K562 (cell line): Measurements from ENCODE around the gene PRPF38A. TPM values are rescaled to one million over a fixed set of nuclear protein-coding genes. Genes with fewer than 3 reads are reported as not detected.

Experiments
- ATAC-seq: fragments of 200-7000 bp; cut with Tn5 transposase; 3 replicates; pipeline ENCODE4 v1.9.1; 2020; ENCODE audit warnings: moderate library complexity
- BruUV-seq: library from RNA; stranded (reverse); fragments of 400-500 nt; replicated peaks from 2 replicates; lab custom pipeline; 2021; lab: Mats Ljungman, UMichigan
- CTCF ChIA-PET: fragments of 300-600 bp; formaldehyde crosslinking; extraction: SDS; loops from one replicate; lab custom pipeline; 2021; ENCODE audit warnings: low intra/inter-chr PET ratio; lab: Yijun Ruan, JAX
- POLR2A ChIA-PET: fragments of 300-600, 350-650 bp; sonication (Branson Sonifier 250); formaldehyde crosslinking; extraction: SDS; loops from one replicate; lab custom pipeline; 2021; ENCODE audit warnings: antibody characterized with exemption, inconsistent platforms; lab: Yijun Ruan, JAX
- DNase-seq, 4 experiments: peaks; one replicate each; pipeline versions ENCODE4 v3.0.0 to v3.0.0-alpha.2; 2011 to 2018; ENCODE audit warnings: low spot score in 3 of 4, mixed read lengths in 3 of 4; ENCODE audit errors: extremely low read depth in 1 of 4
- FAIRE-seq: peaks from 2 replicates; lab custom pipeline; 2011; peaks lifted over from hg19 to GRCh38; lab: Jason Lieb, UNC
- H2AFZ ChIP-seq: 2 replicates; pipeline ENCODE4 v1.6.0; 2011; ENCODE audit warnings: low read depth, low read length, control low read depth, inconsistent platforms
- H3K27ac ChIP-seq: fragments of 200-600 bp; 3 replicates; pipeline ENCODE4 v1.8.0; 2011; ENCODE audit warnings: low read depth, mild to moderate bottlenecking, control low read depth, inconsistent platforms, low read length, moderate library complexity, mixed read lengths; ENCODE audit errors: extremely low read depth
- H3K27me3 ChIP-seq, 2 experiments: fragments of 300-600 bp in 1 of 2; 2 replicates in 1 of 2; 3 replicates in 1 of 2; pipeline versions ENCODE4 v1.6.0 to v1.8.0; 2011; ENCODE audit warnings: inconsistent platforms in 2 of 2, low read length in 2 of 2, mild to moderate bottlenecking in 1 of 2, mixed read lengths in 1 of 2, moderate library complexity in 1 of 2; ENCODE audit not compliant: control insufficient read depth in 2 of 2, insufficient read depth in 2 of 2
- H3K36me3 ChIP-seq: fragments of 300-600 bp; 3 replicates; pipeline ENCODE4 v1.8.0; 2011; ENCODE audit warnings: mild to moderate bottlenecking, low read length, inconsistent platforms; ENCODE audit not compliant: control insufficient read depth, insufficient read depth
- H3K4me1 ChIP-seq, 2 experiments: fragments of 200-600 bp in 1 of 2; replicated peaks in 1 of 2; 2 replicates in 1 of 2; 3 replicates in 1 of 2; pipeline versions ENCODE4 v1.5.1 to v1.8.0; 2011; ENCODE audit warnings: inconsistent platforms in 2 of 2, low read length in 2 of 2, mild to moderate bottlenecking in 1 of 2, mixed read lengths in 1 of 2, moderate library complexity in 1 of 2; ENCODE audit not compliant: control insufficient read depth in 2 of 2, insufficient read depth in 2 of 2
- H3K4me2 ChIP-seq: 2 replicates; pipeline ENCODE4 v1.6.1; 2011; ENCODE audit warnings: low read length, control low read depth, inconsistent platforms, mixed read lengths; ENCODE audit not compliant: insufficient read depth
- H3K4me3 ChIP-seq: fragments of 200-600 bp; sonication (generic), shearing (Covaris generic); 2 replicates; pipeline ENCODE4 v1.5.1; 2016; ENCODE audit warnings: control low read depth, inconsistent platforms
- H3K79me2 ChIP-seq: fragments of 200-600 bp; 3 replicates; pipeline ENCODE4 v1.8.0; 2011; ENCODE audit warnings: low read length, inconsistent platforms; ENCODE audit not compliant: control insufficient read depth, insufficient read depth
- H3K9ac ChIP-seq, 2 experiments: 2 replicates each; pipeline versions ENCODE4 v1.6.0 to v1.6.1; 2011; ENCODE audit warnings: low read depth in 2 of 2, low read length in 2 of 2, control low read depth in 1 of 2, inconsistent platforms in 1 of 2, mild to moderate bottlenecking in 1 of 2, mixed read lengths in 1 of 2; ENCODE audit not compliant: insufficient read depth in 1 of 2
- H3K9me1 ChIP-seq: one replicate; pipeline ENCODE4 v1.6.0; 2011; ENCODE audit warnings: inconsistent platforms, mild to moderate bottlenecking, low read length, moderate library complexity; ENCODE audit not compliant: control insufficient read depth, insufficient read depth
- H3K9me3 ChIP-seq: replicated peaks from 2 replicates; pipeline ENCODE4 v1.5.1; 2011; ENCODE audit warnings: low read depth, low read length, inconsistent platforms; ENCODE audit not compliant: control insufficient read depth, insufficient read depth
- H4K20me1 ChIP-seq: replicated peaks from 2 replicates; pipeline ENCODE4 v1.6.1; 2011; ENCODE audit warnings: low read length, inconsistent platforms, mixed read lengths; ENCODE audit not compliant: control insufficient read depth, insufficient read depth
- CBX1 ChIP-seq: sonication (generic); IDR thresholded peaks from 2 replicates; pipeline ENCODE4 v1.6.1; 2016; ENCODE audit warnings: antibody characterized with exemption, low read depth, mild to moderate bottlenecking
- GABPB1 ChIP-seq: sonication (generic); formaldehyde crosslinking; IDR thresholded peaks from 2 replicates; pipeline ENCODE4 v1.8.0; 2022; ENCODE audit warnings: mild to moderate bottlenecking, missing genetic modification reagents
- GATAD2B ChIP-seq: fragments of 450-650 bp; IDR thresholded peaks from 2 replicates; pipeline ENCODE4 v1.6.1; 2017; ENCODE audit warnings: mild to moderate bottlenecking, borderline replicate concordance
- KAT2B ChIP-seq: IDR thresholded peaks from one replicate; pipeline ENCODE4 v1.6.1; 2012; ENCODE audit warnings: low read depth, mild to moderate bottlenecking, control low read depth, inconsistent platforms, low read length, moderate library complexity
- KLF1 ChIP-seq: fragments of 450-650 bp; IDR thresholded peaks from 2 replicates; pipeline ENCODE4 v1.6.1; 2016; ENCODE audit warnings: missing genetic modification characterization, missing compliant biosample characterization
- MAFG ChIP-seq: fragments of 450-650 bp; conservative IDR thresholded peaks from 2 replicates; pipeline ENCODE4 v1.6.1; 2016; ENCODE audit warnings: missing genetic modification characterization, missing compliant biosample characterization
- SMARCA4 ChIP-seq: fragments of 450-650 bp; IDR thresholded peaks from 2 replicates; pipeline ENCODE4 v1.6.1; 2016
- TEAD4 ChIP-seq, 2 experiments: sonication (generic) in 1 of 2; formaldehyde crosslinking in 1 of 2; IDR thresholded peaks; 2 replicates each; pipeline versions ENCODE4 v1.6.1 to v1.8.0; 2012 to 2022; ENCODE audit warnings: borderline replicate concordance in 1 of 2, inconsistent platforms in 1 of 2, low read length in 1 of 2, mild to moderate bottlenecking in 1 of 2, missing genetic modification reagents in 1 of 2
- ZNF140 ChIP-seq: fragments of 250-450 bp; sonication (Bioruptor Pico); IDR thresholded peaks from 2 replicates; pipeline ENCODE4 v1.8.0; 2021; ENCODE audit warnings: moderate library complexity, mild to moderate bottlenecking, inconsistent platforms
- WGBS: fragments of 100-300 bp; shearing (Covaris generic); methylation state at CpG from one replicate; pipeline ENCODE4 v1.1.6; 2016; ENCODE audit warnings: low coverage, mixed read lengths; ENCODE audit not compliant: insufficient coverage; ENCODE audit errors: missing lambda C conversion rate; 5-methylcytosine and 5-hydroxymethylcytosine counted together
- in situ Hi-C: fragments of 300-500 bp; cut with MboI; formaldehyde crosslinking; loops from 4 replicates; pipeline ENCODE4 v1.15.0; 2018; ENCODE audit warnings: inconsistent platforms, mixed read lengths
- intact Hi-C: fragments of 100-400 bp; cut with micrococcal nuclease; formaldehyde crosslinking; loops from 2 replicates; pipeline ENCODE4 v1.14.2; 2022
- polyA plus RNA-seq, 8 experiments: library from polyadenylated mRNA; depleted of rRNA in 4 of 8; stranded (reverse) in 5 of 8; unstranded in 3 of 8; fragments of >200 nt; fragmentation: Nextera tagmentation in 2 of 8; fragmentation: Illumina TruSeq in 1 of 8; extraction: Ambion mirVana in 2 of 8; extraction: Trizol in 1 of 8; gene quantifications; 2 replicates each; pipeline versions ENCODE4 v1.2.1 to v1.2.3, GENCODE V29; 2011 to 2014; ENCODE audit warnings: inconsistent platforms in 1 of 8, missing spikeins in 1 of 8
- total RNA-seq, 7 experiments: library from RNA; depleted of rRNA in 6 of 7; stranded (reverse); fragments of >200 nt in 6 of 7; fragmentation: Illumina TruSeq in 2 of 7; extraction: Trizol in 2 of 7; gene quantifications; 2 replicates each; pipeline versions ENCODE4 v1.2.1 to v1.2.3, GENCODE V29; 2011 to 2021; ENCODE audit warnings: low replicate concordance in 1 of 7
- TF ChIP-seq, protein P1 (sequence below): fragments of 250-450 bp; sonication (Bioruptor Pico); IDR thresholded peaks from 2 replicates; pipeline ENCODE4 v1.4.0; 2020; ENCODE audit warnings: mild to moderate bottlenecking, moderate library complexity

PRPF38A gene
- total and polyA plus RNA-seq, 9 of the 15 experiments (the other 6 are each of a cell fraction or from before 2014, with no cell fraction given) = 53.6 to 198 (median 89.2) TPM

DNA sequence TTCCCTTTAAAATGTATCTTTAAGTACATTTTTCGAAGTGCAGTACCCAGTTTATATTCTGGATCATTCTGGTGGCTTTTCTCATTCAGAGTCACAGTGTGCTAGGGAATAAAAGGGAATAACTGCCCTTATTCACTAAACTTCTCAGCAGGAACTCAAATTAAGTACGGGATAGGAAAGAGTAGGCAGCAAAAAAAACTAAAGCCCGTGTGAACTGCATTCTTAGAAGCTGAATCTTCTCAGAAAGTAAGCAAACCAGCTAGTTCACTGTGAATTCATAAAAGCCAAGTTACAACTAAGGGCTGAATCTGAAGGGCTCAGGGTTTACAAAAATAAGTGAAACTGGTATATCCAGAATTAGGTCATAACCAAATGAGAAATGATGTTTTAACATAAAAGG is 22.0 kb downstream of the PRPF38A start (continued):
- no peak for TF ChIP-seq MAFG (tag)

DNA sequence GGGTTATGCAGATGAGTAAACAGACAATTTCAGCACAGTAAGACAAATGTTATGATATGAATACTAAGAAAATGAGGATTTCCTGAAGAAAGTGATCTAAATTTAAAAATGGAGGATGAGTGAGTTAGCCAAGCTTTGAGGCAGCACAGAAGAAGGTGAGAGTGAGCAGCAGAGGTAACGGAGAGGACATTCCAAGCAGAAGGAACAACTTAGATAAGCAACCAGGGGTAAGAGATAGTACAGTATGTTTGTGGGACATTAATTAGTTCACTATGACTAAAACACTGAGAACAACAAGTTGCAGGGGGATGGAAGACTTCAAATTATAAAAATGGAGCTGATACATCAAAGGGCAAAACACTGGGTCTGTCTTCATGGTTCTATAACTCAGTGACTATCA is 22.8 kb downstream of the PRPF38A start:
- Histone ChIP-seq H2AFZ (no peak overlapping the region), H3K4me2 (peak overlapping the region; percentile 13; the same call in 1 of the 2 replicates), H3K79me2 (no peaks in the 10 kb centered on the region), H3K9ac (peak overlapping the region in 1 of 2 experiments; percentile 7; a peak in 1 of 4 replicates), H3K36me3 (peaks cover 44% of the 10 kb centered on the region; the same call in 2 of the 3 replicates), H4K20me1 (no peaks in the 10 kb centered on the region), H3K27me3 (no peaks in the 10 kb centered on the region), H3K9me1 (no peaks in the 10 kb centered on the region), H3K27ac (peak overlapping the region; percentile 54; the same call in 2 of the 3 replicates), H3K4me3 (no peak overlapping the region), H3K9me3 (no peaks in the 10 kb centered on the region), H3K4me1 (peaks cover 0 to 21% of the 10 kb centered on the region in 2 experiments; a peak in 4 of 5 replicates)
- 21% methylated on average over 1 of the region's 1 CpG for WGBS
- BruUV-seq = no TSS peak
- in situ Hi-C loops (no loop called here), intact Hi-C loops (no loop called here)
- ChIA-PET POLR2A (interaction anchor here (1.3 to 1.5 kb wide), 3 partner anchors 14 to 18 kb away, joined by 3 to 4 read pairs (median 4); no protein-coding TSS in a partner anchor), CTCF (no interaction called here)
- ATAC-seq (peak; percentile 50), DNase-seq (peak in 3 of 4 experiments; percentile 30 to 35 (median 35)), FAIRE-seq (no peak)
- TF ChIP-seq KLF1 (tag) = no peak
- peak; percentile 23; the same call in 1 of the 2 replicates for TF ChIP-seq GATAD2B
- TF ChIP-seq KAT2B = no peak
- no peak for TF ChIP-seq GABPB1 (CRISPR knock-in tag)
- TF ChIP-seq CBX1 = no peak
- no peak for TF ChIP-seq ZNF140 (CRISPR knock-in tag)
- TF ChIP-seq, protein P1, sequence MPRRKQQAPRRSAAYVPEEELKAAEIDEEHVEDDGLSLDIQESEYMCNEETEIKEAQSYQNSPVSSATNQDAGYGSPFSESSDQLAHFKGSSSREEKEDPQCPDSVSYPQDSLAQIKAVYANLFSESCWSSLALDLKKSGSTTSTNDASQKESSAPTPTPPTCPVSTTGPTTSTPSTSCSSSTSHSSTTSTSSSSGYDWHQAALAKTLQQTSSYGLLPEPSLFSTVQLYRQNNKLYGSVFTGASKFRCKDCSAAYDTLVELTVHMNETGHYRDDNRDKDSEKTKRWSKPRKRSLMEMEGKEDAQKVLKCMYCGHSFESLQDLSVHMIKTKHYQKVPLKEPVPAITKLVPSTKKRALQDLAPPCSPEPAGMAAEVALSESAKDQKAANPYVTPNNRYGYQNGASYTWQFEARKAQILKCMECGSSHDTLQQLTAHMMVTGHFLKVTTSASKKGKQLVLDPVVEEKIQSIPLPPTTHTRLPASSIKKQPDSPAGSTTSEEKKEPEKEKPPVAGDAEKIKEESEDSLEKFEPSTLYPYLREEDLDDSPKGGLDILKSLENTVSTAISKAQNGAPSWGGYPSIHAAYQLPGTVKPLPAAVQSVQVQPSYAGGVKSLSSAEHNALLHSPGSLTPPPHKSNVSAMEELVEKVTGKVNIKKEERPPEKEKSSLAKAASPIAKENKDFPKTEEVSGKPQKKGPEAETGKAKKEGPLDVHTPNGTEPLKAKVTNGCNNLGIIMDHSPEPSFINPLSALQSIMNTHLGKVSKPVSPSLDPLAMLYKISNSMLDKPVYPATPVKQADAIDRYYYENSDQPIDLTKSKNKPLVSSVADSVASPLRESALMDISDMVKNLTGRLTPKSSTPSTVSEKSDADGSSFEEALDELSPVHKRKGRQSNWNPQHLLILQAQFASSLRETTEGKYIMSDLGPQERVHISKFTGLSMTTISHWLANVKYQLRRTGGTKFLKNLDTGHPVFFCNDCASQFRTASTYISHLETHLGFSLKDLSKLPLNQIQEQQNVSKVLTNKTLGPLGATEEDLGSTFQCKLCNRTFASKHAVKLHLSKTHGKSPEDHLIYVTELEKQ (CRISPR knock-in tag) = no peak
- TF ChIP-seq TEAD4 (IDR thresholded peaks at IDR 0.05; ENCODE audit: low read length) = peak; percentile 76
- TF ChIP-seq TEAD4 (CRISPR knock-in tag; IDR thresholded peaks at IDR 0.05; ENCODE audit: borderline replicate concordance) = no peak
- TF ChIP-seq SMARCA4 = peak; percentile 63
